ENCODE results near the gene CYTH3.

CYTH3 gene

GRCh38 chr7:6182993-6183392 is 89.4 kb downstream of the CYTH3 start:
- no peak for DNase-seq

- DNase-seq: no peak
These were observed 91.3 kb downstream of the CYTH3 start for GRCh38 chr7:6181136-6181535.

- no peak for DNase-seq
These were observed 92.1 kb downstream of the CYTH3 start for GRCh38 chr7:6180344-6180725.

- DNase-seq: no peak
These were observed 92.6 kb downstream of the CYTH3 start for GRCh38 chr7:6179620-6180343.

- no peak for DNase-seq
These were observed 94.0 kb downstream of the CYTH3 start for GRCh38 chr7:6178298-6179029.

- DNase-seq: no peak
These were observed 96.8 kb downstream of the CYTH3 start for GRCh38 chr7:6175645-6176044.

GRCh38 chr7:6172910-6173295 is 99.5 kb downstream of the CYTH3 start:
- DNase-seq: no peak

- no peak for DNase-seq
These were observed 100.1 kb downstream of the CYTH3 start for GRCh38 chr7:6172224-6172909.

GRCh38 chr7:6171532-6172223 is 100.7 kb downstream of the CYTH3 start:
- DNase-seq: no peak

- DNase-seq: no peak
These were observed 101.6 kb downstream of the CYTH3 start for GRCh38 chr7:6170571-6171531.

- no peak for DNase-seq
These were observed 102.5 kb downstream of the CYTH3 start for GRCh38 chr7:6169805-6170520.

- DNase-seq: no peak
These were observed 104.0 kb downstream of the CYTH3 start for GRCh38 chr7:6168477-6168868.

GRCh38 chr7:6167587-6168476 is 104.6 kb downstream of the CYTH3 start:
- no peak for DNase-seq

- DNase-seq: no peak
These were observed 105.3 kb downstream of the CYTH3 start for GRCh38 chr7:6167004-6167551.

GRCh38 chr7:6166443-6166891 is 106.0 kb downstream of the CYTH3 start:
- no peak for DNase-seq

- DNase-seq: no peak
These were observed 106.7 kb downstream of the CYTH3 start for GRCh38 chr7:6165521-6166320.

GRCh38 chr7:6165075-6165474 is 107.3 kb downstream of the CYTH3 start:
- no peak for DNase-seq

GRCh38 chr7:6164491-6164890 is 107.9 kb downstream of the CYTH3 start:
- DNase-seq: no peak

GRCh38 chr7:6164010-6164409 is 108.4 kb downstream of the CYTH3 start:
- no peak for DNase-seq
